PC-3 (cell line): ENCODE measurements around the gene IGSF21. TPM values are rescaled to one million over a fixed set of nuclear protein-coding genes. Genes with fewer than 3 reads are reported as not detected.

Source experiments
- ATAC-seq: fragments of 200-7000 bp; cut with Tn5 transposase; 2 replicates; pipeline ENCODE4 v1.9.1; 2020; ENCODE audit warnings: mild to moderate bottlenecking, moderate library complexity
- BruUV-seq: library from RNA; stranded (reverse); fragments of 400-500 nt; replicated peaks from 2 replicates; lab custom pipeline; 2021; lab: Mats Ljungman, UMichigan
- CTCF ChIA-PET: fragments of 300-600 bp; sonication (Branson Sonifier 250); formaldehyde crosslinking; loops from one replicate; lab custom pipeline; 2022; ENCODE audit warnings: antibody characterized with exemption; lab: Charles Lee
- POLR2A ChIA-PET: fragments of 300-600 bp; sonication (Branson Sonifier 250); formaldehyde crosslinking; loops from one replicate; lab custom pipeline; 2022; ENCODE audit warnings: antibody characterized with exemption; ENCODE audit not compliant: unreplicated experiment; lab: Charles Lee
- DNase-seq: peaks from one replicate; pipeline ENCODE4 v3.0.0-alpha.2; 2015
- H2AFZ ChIP-seq: fragments of 300-600 bp; sonication (generic); 2 replicates; pipeline ENCODE4 v1.6.0; 2016; ENCODE audit warnings: antibody characterized with exemption, low read length
- H3F3A ChIP-seq: fragments of 300-600 bp; sonication (generic); one replicate; pipeline ENCODE4 v1.6.0; 2017; ENCODE audit warnings: antibody characterized with exemption, low read length, control low read depth, mild to moderate bottlenecking; ENCODE audit not compliant: unreplicated experiment
- H3K27ac ChIP-seq: fragments of 300-600 bp; sonication (generic); 2 replicates; pipeline ENCODE4 v1.5.1; 2016; ENCODE audit warnings: mild to moderate bottlenecking, low read length
- H3K27me3 ChIP-seq: fragments of 300-600 bp; sonication (generic); 2 replicates; pipeline ENCODE4 v1.6.1; 2016; ENCODE audit warnings: low read length, mixed read lengths
- H3K36me3 ChIP-seq: fragments of 300-600 bp; sonication (generic); 2 replicates; pipeline ENCODE4 v1.6.1; 2016; ENCODE audit warnings: low read depth, mixed run types, low read length, mixed read lengths
- H3K4me1 ChIP-seq: fragments of 300-600 bp; sonication (generic); 2 replicates; pipeline ENCODE4 v1.5.1; 2016; ENCODE audit warnings: low read length; ENCODE audit not compliant: insufficient read depth
- H3K4me2 ChIP-seq: fragments of 300-600 bp; sonication (generic); 2 replicates; pipeline ENCODE4 v1.6.0; 2016; ENCODE audit warnings: low read length
- H3K4me3 ChIP-seq: fragments of 300-600 bp; sonication (generic); 2 replicates; pipeline ENCODE4 v1.5.1; 2016; ENCODE audit warnings: mild to moderate bottlenecking, low read length, mixed read lengths
- H3K79me2 ChIP-seq: fragments of 300-600 bp; sonication (generic); 2 replicates; pipeline ENCODE4 v1.6.1; 2017; ENCODE audit warnings: low read length, mixed read lengths
- H3K9ac ChIP-seq: fragments of 300-600 bp; sonication (generic); 2 replicates; pipeline ENCODE4 v1.6.0; 2016; ENCODE audit warnings: mild to moderate bottlenecking, low read length
- H3K9me2 ChIP-seq: fragments of 300-600 bp; sonication (generic); replicated peaks from 2 replicates; pipeline ENCODE4 v1.6.1; 2016; ENCODE audit warnings: mixed run types, low read length, mixed read lengths
- H3K9me3 ChIP-seq: fragments of 300-600 bp; sonication (generic); 2 replicates; pipeline ENCODE4 v1.6.1; 2016; ENCODE audit warnings: low read length, mixed read lengths
- H4K20me1 ChIP-seq: fragments of 300-600 bp; sonication (generic); 2 replicates; pipeline ENCODE4 v1.6.1; 2016; ENCODE audit warnings: low read length, mixed read lengths
- EZH2 ChIP-seq: fragments of 300-600 bp; sonication (generic); IDR thresholded peaks from one replicate; pipeline ENCODE4 v1.6.1; 2017; ENCODE audit warnings: antibody characterized with exemption, mild to moderate bottlenecking, low read length; ENCODE audit not compliant: unreplicated experiment
- EZH2phosphoT487 ChIP-seq: fragments of 300-600 bp; sonication (generic); IDR thresholded peaks from 2 replicates; pipeline ENCODE4 v1.6.1; 2018; ENCODE audit warnings: mild to moderate bottlenecking, antibody characterized with exemption, low read length, borderline replicate concordance
- intact Hi-C: fragments of 100-400 bp; cut with micrococcal nuclease; formaldehyde crosslinking; loops from 2 replicates; pipeline ENCODE4 v1.9.0; 2023
- total RNA-seq: library from RNA; depleted of rRNA; stranded (reverse); fragments of >200 nt; gene quantifications from 2 replicates; pipeline ENCODE4 v1.2.3, GENCODE V29; 2014
- TF ChIP-seq, protein P1 (sequence below): fragments of 300-600 bp; sonication (generic); conservative IDR thresholded peaks from 2 replicates; pipeline ENCODE4 v1.5.1; 2017; ENCODE audit warnings: antibody characterized with exemption, low read depth, mild to moderate bottlenecking, low read length

IGSF21 gene
- total RNA-seq, 1 experiment from 2014 or later, result not detected

DNA sequence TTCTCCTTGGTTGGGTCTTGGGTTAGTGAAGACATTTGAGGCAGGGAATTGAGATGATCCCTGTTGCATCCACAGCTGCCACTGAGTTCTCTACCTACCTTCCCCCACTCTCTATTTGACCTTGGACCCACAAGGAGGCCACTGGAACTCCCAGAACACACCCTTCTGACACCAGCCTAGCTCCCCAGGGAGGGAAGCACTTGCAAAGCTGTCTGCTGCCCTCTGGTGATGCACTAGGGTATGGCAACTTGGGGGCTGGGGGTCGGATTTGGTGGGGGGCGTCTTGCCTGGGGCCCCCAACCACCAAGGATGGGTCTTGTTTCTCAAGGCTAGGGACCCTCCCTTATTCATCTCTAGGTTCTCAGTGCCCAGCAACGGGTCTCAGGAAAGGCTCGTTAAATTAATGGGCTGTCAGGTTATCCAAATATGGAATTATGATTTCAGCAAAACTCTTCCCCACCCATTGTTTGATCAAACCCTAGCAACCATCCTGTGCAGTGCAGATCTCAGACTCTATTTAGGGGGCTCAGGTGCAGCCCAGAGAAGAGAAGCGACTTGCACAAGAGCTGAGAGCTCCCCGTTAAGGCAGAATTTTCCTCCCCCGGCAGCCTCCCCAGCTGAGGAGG, 195.3 kb downstream of the IGSF21 start:
- no peaks in the 10 kb centered on the region for H3K36me3 ChIP-seq
- POLR2A ChIA-PET, result no interaction called here
- H3K9me2 ChIP-seq, result no peaks in the 10 kb centered on the region
- no peaks in the 10 kb centered on the region for H3K4me1 ChIP-seq
- H3K9ac ChIP-seq, result no peak overlapping the region
- no TSS peak for BruUV-seq
- H3K27ac ChIP-seq, result no peak overlapping the region
- no peak overlapping the region for H3K4me3 ChIP-seq
- CTCF ChIA-PET, result no interaction called here
- H3K4me2 ChIP-seq, result no peak overlapping the region
- ATAC-seq, result no peak
- no peak for DNase-seq
- peaks cover 13% of the 10 kb centered on the region; the same call in 1 of the 2 replicates for H3K27me3 ChIP-seq
- no peaks in the 10 kb centered on the region for H3F3A ChIP-seq
- no peaks in the 10 kb centered on the region for H3K9me3 ChIP-seq
- no peaks in the 10 kb centered on the region for H3K79me2 ChIP-seq
- H2AFZ ChIP-seq, result no peak overlapping the region
- intact Hi-C loops, result no loop called here
- H4K20me1 ChIP-seq, result no peaks in the 10 kb centered on the region
- TF ChIP-seq EZH2phosphoT487 (no peak), EZH2 (no peak)
- TF ChIP-seq, protein P1, sequence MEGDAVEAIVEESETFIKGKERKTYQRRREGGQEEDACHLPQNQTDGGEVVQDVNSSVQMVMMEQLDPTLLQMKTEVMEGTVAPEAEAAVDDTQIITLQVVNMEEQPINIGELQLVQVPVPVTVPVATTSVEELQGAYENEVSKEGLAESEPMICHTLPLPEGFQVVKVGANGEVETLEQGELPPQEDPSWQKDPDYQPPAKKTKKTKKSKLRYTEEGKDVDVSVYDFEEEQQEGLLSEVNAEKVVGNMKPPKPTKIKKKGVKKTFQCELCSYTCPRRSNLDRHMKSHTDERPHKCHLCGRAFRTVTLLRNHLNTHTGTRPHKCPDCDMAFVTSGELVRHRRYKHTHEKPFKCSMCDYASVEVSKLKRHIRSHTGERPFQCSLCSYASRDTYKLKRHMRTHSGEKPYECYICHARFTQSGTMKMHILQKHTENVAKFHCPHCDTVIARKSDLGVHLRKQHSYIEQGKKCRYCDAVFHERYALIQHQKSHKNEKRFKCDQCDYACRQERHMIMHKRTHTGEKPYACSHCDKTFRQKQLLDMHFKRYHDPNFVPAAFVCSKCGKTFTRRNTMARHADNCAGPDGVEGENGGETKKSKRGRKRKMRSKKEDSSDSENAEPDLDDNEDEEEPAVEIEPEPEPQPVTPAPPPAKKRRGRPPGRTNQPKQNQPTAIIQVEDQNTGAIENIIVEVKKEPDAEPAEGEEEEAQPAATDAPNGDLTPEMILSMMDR, result peak; percentile 54

DNA sequence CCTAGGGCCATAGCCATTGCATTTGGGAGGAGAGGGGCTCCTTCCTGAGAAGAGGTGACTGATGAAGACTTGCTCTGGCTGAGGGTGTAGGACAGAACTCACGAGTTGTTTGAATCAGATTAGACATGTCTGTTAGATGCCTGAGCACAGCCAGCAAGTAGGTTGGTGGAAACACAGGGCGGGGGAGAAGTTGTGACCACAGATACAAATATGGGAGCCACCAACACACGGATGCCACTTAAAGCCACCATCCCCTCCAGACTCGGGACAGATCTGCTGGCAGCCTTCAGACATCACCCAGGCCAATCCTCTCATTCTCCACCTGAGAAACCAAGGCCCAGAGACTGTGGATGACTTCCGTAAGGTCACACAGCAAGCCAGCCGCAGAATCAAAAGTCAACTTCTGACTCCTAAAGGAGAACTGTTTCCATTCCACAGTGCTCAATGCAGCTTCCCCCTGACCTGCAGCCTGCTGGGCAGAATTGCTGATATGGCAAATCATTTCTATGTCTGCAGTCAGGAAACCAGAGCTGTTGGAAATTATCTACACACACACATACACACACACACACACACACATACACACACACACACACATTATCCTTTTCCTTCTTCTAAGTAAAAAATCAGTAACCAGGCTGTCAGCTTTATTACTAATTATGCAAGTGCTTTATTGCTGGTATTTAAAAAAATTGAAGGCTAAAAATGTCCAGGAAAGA, 196.7 kb downstream of the IGSF21 start:
- Histone ChIP-seq H3K4me1 (no peaks in the 10 kb centered on the region), H3K27ac (no peak overlapping the region), H3K9me3 (no peaks in the 10 kb centered on the region), H3K4me2 (no peak overlapping the region), H2AFZ (no peak overlapping the region), H3K9me2 (no peaks in the 10 kb centered on the region), H4K20me1 (no peaks in the 10 kb centered on the region), H3K27me3 (no peaks in the 10 kb centered on the region), H3K9ac (no peak overlapping the region), H3K36me3 (no peaks in the 10 kb centered on the region), H3F3A (no peaks in the 10 kb centered on the region), H3K4me3 (no peak overlapping the region), H3K79me2 (no peaks in the 10 kb centered on the region)
- intact Hi-C loops, result no loop called here
- CTCF ChIA-PET, result no interaction called here
- no TSS peak for BruUV-seq
- DNase-seq (no peak), ATAC-seq (no peak)
- TF ChIP-seq EZH2 (no peak), EZH2phosphoT487 (no peak)
- TF ChIP-seq, protein P1, result no peak
- POLR2A ChIA-PET, result no interaction called here
